ENCODE measurements around the gene ADCY5. TPM values are rescaled to one million over a fixed set of nuclear protein-coding genes. Genes with fewer than 3 reads are reported as not detected.

ADCY5 gene
- total RNA-seq, 1 donor from 2014 or later: 4.0 TPM

DNA sequence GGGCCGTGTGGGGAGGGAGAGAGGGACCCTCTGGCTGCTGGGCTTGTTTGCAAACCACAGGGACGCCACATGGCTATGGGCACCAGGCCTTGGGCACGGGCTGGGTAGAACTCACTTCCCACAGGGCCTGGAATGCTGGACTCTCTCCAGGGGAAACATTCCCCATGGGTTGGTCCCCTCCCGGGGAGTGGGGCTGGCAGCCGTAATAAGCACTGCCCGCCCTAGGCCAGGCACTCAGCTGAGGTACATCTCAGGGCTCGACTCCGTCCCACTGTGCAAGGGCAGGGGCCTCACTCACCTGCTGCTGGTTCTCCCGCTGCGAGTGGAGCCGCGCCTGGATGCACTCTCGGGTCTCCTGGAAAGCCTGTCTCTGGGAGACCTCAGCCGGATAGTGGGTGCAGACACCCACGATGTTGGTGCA lies 96.7 kb downstream of the ADCY5 start:
- peak; percentile 34 for ATAC-seq
- DNase-seq: no peak

DNA sequence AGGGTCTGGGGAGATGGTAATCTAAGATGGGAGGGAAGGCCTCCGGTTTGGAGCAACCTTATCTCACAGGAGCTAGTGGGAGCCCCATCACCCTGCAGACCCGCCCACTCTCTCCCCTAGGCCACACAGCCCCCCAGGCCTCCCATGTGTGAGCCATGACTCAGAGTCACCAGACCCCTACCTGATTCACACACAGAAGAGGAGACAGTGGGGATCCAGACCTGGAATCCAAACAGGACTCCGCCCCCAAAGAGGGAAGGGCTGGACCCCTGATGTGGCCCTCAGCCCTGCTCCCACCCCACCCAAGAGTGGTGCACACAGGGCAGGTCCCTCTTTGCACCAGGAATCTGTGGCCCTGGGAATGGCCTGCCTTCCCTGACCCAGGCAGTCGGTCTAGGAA lies 97.4 kb downstream of the ADCY5 start:
- no peak overlapping the region for H3K27ac ChIP-seq
- ATAC-seq (no peak), DNase-seq (peak; percentile 39)
- H3K4me3 ChIP-seq: no peak overlapping the region
- no peaks in the 10 kb centered on the region for H3K9me3 ChIP-seq
- peaks cover 4% of the 10 kb centered on the region for H3K27me3 ChIP-seq
- intact Hi-C loops (cut with DNase I): no loop called here
- no peaks in the 10 kb centered on the region for H3K36me3 ChIP-seq
- H3K4me1 ChIP-seq: no peaks in the 10 kb centered on the region
- TF ChIP-seq, protein P1, sequence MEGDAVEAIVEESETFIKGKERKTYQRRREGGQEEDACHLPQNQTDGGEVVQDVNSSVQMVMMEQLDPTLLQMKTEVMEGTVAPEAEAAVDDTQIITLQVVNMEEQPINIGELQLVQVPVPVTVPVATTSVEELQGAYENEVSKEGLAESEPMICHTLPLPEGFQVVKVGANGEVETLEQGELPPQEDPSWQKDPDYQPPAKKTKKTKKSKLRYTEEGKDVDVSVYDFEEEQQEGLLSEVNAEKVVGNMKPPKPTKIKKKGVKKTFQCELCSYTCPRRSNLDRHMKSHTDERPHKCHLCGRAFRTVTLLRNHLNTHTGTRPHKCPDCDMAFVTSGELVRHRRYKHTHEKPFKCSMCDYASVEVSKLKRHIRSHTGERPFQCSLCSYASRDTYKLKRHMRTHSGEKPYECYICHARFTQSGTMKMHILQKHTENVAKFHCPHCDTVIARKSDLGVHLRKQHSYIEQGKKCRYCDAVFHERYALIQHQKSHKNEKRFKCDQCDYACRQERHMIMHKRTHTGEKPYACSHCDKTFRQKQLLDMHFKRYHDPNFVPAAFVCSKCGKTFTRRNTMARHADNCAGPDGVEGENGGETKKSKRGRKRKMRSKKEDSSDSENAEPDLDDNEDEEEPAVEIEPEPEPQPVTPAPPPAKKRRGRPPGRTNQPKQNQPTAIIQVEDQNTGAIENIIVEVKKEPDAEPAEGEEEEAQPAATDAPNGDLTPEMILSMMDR (IDR thresholded peaks at IDR 0.05): no peak

More for the DNA sequence above, 96.7 kb downstream of the ADCY5 start:
- Histone ChIP-seq H3K27ac (no peak overlapping the region), H3K4me1 (no peaks in the 10 kb centered on the region), H3K36me3 (no peaks in the 10 kb centered on the region), H3K27me3 (peaks cover 4% of the 10 kb centered on the region), H3K4me3 (no peak overlapping the region), H3K9me3 (no peaks in the 10 kb centered on the region)
- TF ChIP-seq, protein P1 (IDR thresholded peaks at IDR 0.05): no peak
- intact Hi-C loops (cut with DNase I): no loop called here

DNA sequence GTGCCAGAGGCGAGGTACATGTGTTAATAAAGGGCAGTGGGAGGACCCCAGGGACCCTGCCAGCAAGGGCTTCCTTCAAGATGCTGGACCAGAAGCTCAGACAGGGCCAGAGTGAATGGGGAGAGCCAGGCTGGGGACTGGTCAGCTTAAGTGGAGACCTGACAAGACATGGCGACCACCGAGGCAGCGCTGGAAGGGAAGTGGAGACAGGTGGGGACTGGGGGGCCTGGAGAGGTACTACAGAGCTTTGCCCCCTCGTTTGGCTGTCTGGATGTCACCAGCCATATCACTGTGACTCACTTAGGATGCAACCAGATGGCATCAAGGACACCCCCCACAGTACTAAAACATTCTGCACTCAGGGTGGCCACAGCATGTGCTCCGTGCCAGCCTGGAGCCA lies 97.9 kb downstream of the ADCY5 start:
- Histone ChIP-seq H3K27me3 (peaks cover 4% of the 10 kb centered on the region), H3K9me3 (no peaks in the 10 kb centered on the region), H3K36me3 (no peaks in the 10 kb centered on the region), H3K27ac (no peak overlapping the region), H3K4me3 (no peak overlapping the region), H3K4me1 (no peaks in the 10 kb centered on the region)
- intact Hi-C loops (cut with DNase I): no loop called here
- peak; percentile 41 for DNase-seq
- ATAC-seq: no peak
- TF ChIP-seq, protein P1 (IDR thresholded peaks at IDR 0.05): no peak

DNA sequence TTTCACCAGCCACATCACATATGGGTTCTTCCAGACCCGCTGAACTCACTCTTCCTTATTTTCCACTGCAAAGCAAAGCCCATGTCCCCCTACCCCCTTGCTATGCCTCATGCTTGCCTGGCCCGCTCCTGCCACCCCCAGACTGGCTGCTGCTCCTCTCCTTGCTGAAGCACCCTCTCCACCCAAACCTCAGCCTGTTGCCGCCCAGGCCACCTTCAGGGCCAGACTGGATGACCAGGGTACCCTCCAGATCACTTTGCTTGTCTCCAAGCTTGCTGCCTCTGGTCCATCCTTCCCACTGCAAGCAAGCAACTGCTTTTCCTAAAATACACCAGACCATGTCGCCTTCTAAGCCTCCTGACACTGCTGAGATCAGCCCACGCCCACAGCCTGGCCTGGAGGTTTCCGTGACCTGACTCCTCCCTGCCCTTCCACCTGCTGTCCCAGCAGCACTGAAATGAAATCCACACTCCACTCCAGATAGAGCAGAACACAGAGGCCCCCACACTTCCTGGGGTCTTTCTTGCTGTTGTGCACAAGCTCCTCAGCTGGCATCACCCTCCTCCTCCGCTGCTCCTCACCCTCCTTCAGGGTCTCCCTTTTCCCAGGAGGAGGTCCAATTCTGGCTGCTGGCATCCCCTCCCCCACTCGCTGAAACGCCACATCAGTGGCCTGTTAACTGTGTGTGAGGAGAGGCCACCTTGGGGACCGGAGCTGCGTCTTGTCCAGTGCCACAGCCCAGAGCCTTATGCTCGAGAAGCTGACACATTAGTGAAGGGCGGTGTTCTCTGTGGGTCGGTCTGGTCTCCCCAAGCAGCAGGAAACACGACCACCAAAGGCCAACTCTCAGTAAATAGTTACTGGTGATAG lies 99.1 kb downstream of the ADCY5 start:
- Histone ChIP-seq H3K9me3 (no peaks in the 10 kb centered on the region), H3K27me3 (peaks cover 4% of the 10 kb centered on the region), H3K36me3 (no peaks in the 10 kb centered on the region), H3K4me3 (no peak overlapping the region), H3K4me1 (no peaks in the 10 kb centered on the region), H3K27ac (no peak overlapping the region)
- DNase-seq: peak; percentile 45
- ATAC-seq: no peak
- TF ChIP-seq, protein P1 (IDR thresholded peaks at IDR 0.05): no peak
- intact Hi-C loops (cut with DNase I): no loop called here

DNA sequence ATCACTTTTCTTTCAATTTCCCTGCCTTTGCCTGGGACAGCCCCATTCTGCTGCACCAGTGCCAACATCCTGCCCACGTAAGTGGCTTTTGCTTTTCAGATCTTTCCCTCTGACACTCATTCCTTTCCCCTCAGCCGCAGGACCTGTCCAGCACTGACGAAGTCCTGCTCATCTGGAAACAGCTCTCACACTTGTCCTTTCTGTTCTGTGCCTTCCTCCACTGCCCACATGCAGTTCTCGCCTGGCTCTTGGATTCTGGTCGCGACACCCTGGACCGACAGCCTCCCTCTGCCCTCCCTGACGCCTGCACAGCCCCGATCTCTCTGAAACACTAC lies 99.7 kb downstream of the ADCY5 start:
- Histone ChIP-seq H3K36me3 (no peaks in the 10 kb centered on the region), H3K4me1 (no peaks in the 10 kb centered on the region), H3K27ac (no peak overlapping the region), H3K9me3 (no peaks in the 10 kb centered on the region), H3K4me3 (no peak overlapping the region), H3K27me3 (peaks cover 4% of the 10 kb centered on the region)
- ATAC-seq (no peak), DNase-seq (peak; percentile 23)
- TF ChIP-seq, protein P1 (IDR thresholded peaks at IDR 0.05): no peak
- intact Hi-C loops (cut with DNase I): no loop called here
